ENCODE results near the gene PEX26.

Gene PEX26

GRCh38 chr22:18144105-18144504, 66.3 kb downstream of the PEX26 start:
- Histone ChIP-seq H3K4me3 (ENCODE audit: low read depth, low read length) (no peak overlapping the region), H3K4me1 (no peaks in the 10 kb centered on the region), H3K9me3 (no peaks in the 10 kb centered on the region), H3K36me3 (no peaks in the 10 kb centered on the region), H3K27me3 (peaks cover 6% of the 10 kb centered on the region)
- TF ChIP-seq CTCF (IDR thresholded peaks at IDR 0.05; ENCODE audit: low read depth, low read length): no peak
- no peak for DNase-seq

- no peak for DNase-seq
- no peaks in the 10 kb centered on the region for H3K9me3 ChIP-seq
- peaks cover 16% of the 10 kb centered on the region for H3K27me3 ChIP-seq
- H3K36me3 ChIP-seq: no peaks in the 10 kb centered on the region
- no peak overlapping the region for H3K4me3 ChIP-seq (ENCODE audit: low read depth, low read length)
- TF ChIP-seq CTCF (IDR thresholded peaks at IDR 0.05; ENCODE audit: low read depth, low read length): no peak
- no peaks in the 10 kb centered on the region for H3K4me1 ChIP-seq
Measured at GRCh38 chr22:18145676-18146388, 68.0 kb downstream of the PEX26 start.

- no peaks in the 10 kb centered on the region for H3K9me3 ChIP-seq
- H3K4me1 ChIP-seq: no peaks in the 10 kb centered on the region
- no peak for TF ChIP-seq CTCF (IDR thresholded peaks at IDR 0.05; ENCODE audit: low read depth, low read length)
- H3K27me3 ChIP-seq: peaks cover 20% of the 10 kb centered on the region
- DNase-seq: no peak
- H3K4me3 ChIP-seq (ENCODE audit: low read depth, low read length): no peak overlapping the region
- no peaks in the 10 kb centered on the region for H3K36me3 ChIP-seq
Measured at GRCh38 chr22:18146389-18146753, 68.6 kb downstream of the PEX26 start.

GRCh38 chr22:18147791-18148190, 70.0 kb downstream of the PEX26 start:
- H3K36me3 ChIP-seq: no peaks in the 10 kb centered on the region
- no peaks in the 10 kb centered on the region for H3K4me1 ChIP-seq
- no peaks in the 10 kb centered on the region for H3K9me3 ChIP-seq
- no peak overlapping the region for H3K4me3 ChIP-seq (ENCODE audit: low read depth, low read length)
- TF ChIP-seq CTCF (IDR thresholded peaks at IDR 0.05; ENCODE audit: low read depth, low read length): no peak
- DNase-seq: no peak
- H3K27me3 ChIP-seq: peaks cover 20% of the 10 kb centered on the region

- Histone ChIP-seq H3K36me3 (no peaks in the 10 kb centered on the region), H3K4me3 (ENCODE audit: low read depth, low read length) (no peak overlapping the region), H3K27me3 (peaks cover 20% of the 10 kb centered on the region), H3K4me1 (no peaks in the 10 kb centered on the region), H3K9me3 (no peaks in the 10 kb centered on the region)
- no peak for DNase-seq
- TF ChIP-seq CTCF (IDR thresholded peaks at IDR 0.05; ENCODE audit: low read depth, low read length): no peak
Measured at GRCh38 chr22:18148293-18148965, 70.6 kb downstream of the PEX26 start.

GRCh38 chr22:18152519-18152918, 74.7 kb downstream of the PEX26 start:
- DNase-seq: no peak
- Histone ChIP-seq H3K9me3 (no peaks in the 10 kb centered on the region), H3K4me3 (ENCODE audit: low read depth, low read length) (no peak overlapping the region), H3K27me3 (peaks cover 23% of the 10 kb centered on the region), H3K4me1 (no peaks in the 10 kb centered on the region), H3K36me3 (no peaks in the 10 kb centered on the region)
- no peak for TF ChIP-seq CTCF (IDR thresholded peaks at IDR 0.05; ENCODE audit: low read depth, low read length)

Data from BE2C (cell line).